Measurements from ENCODE around the gene SLX4IP.

SLX4IP gene

GRCh38 chr20:10498200-10498599 is 63.1 kb downstream of the SLX4IP start:
- no peak for FAIRE-seq

- no peak for FAIRE-seq
These were observed 66.3 kb downstream of the SLX4IP start for GRCh38 chr20:10501402-10501801.

- no peak for FAIRE-seq
These were observed 67.0 kb downstream of the SLX4IP start for GRCh38 chr20:10502098-10502526.

- no peak for FAIRE-seq
These were observed 69.5 kb downstream of the SLX4IP start for GRCh38 chr20:10504608-10504993.

- no peak for FAIRE-seq
These were observed 70.1 kb downstream of the SLX4IP start for GRCh38 chr20:10504994-10505730.

GRCh38 chr20:10505827-10506226 is 70.7 kb downstream of the SLX4IP start:
- no peak for FAIRE-seq

GRCh38 chr20:10507052-10507451 is 71.9 kb downstream of the SLX4IP start:
- no peak for FAIRE-seq

GRCh38 chr20:10508060-10508459 is 73.0 kb downstream of the SLX4IP start:
- FAIRE-seq: no peak

- no peak for FAIRE-seq
These were observed 73.6 kb downstream of the SLX4IP start for GRCh38 chr20:10508468-10509251.

- no peak for FAIRE-seq
These were observed 74.3 kb downstream of the SLX4IP start for GRCh38 chr20:10509376-10509775.

- FAIRE-seq: no peak
These were observed 75.1 kb downstream of the SLX4IP start for GRCh38 chr20:10510216-10510615.

- no peak for FAIRE-seq
These were observed 76.0 kb downstream of the SLX4IP start for GRCh38 chr20:10511170-10511508.

- no peak for FAIRE-seq
These were observed 76.6 kb downstream of the SLX4IP start for GRCh38 chr20:10511509-10512251.

GRCh38 chr20:10513061-10513460 is 78.0 kb downstream of the SLX4IP start:
- no peak for FAIRE-seq

- FAIRE-seq: no peak
These were observed 78.9 kb downstream of the SLX4IP start for GRCh38 chr20:10513931-10514575.

- FAIRE-seq: no peak
These were observed 81.4 kb downstream of the SLX4IP start for GRCh38 chr20:10516529-10516928.

- no peak for FAIRE-seq
These were observed 84.4 kb downstream of the SLX4IP start for GRCh38 chr20:10519361-10520046.

- FAIRE-seq: no peak
These were observed 85.4 kb downstream of the SLX4IP start for GRCh38 chr20:10520528-10520927.

- no peak for FAIRE-seq
These were observed 86.1 kb downstream of the SLX4IP start for GRCh38 chr20:10521068-10521831.

- FAIRE-seq: no peak
These were observed 86.7 kb downstream of the SLX4IP start for GRCh38 chr20:10521836-10522235.

GRCh38 chr20:10522328-10522727 is 87.2 kb downstream of the SLX4IP start:
- no peak for FAIRE-seq

GRCh38 chr20:10523443-10523842 is 88.3 kb downstream of the SLX4IP start:
- no peak for FAIRE-seq

All from G401.6 (cell line).